Ovary (tissue), 3 donors: ENCODE data around the gene FBRS.
"Not testable (repeated sequence)": the region's sequence is repeated elsewhere in the genome, so short reads cannot be mapped to it uniquely, and the experiment has no call there.

ENCODE experiments used
- POLR2A ChIP-seq: fragments of 450-650 bp; IDR thresholded peaks from one replicate; pipeline ENCODE4 v1.6.1; 2017; ENCODE audit warnings: antibody characterized with exemption, mild to moderate bottlenecking, moderate library complexity
- TF ChIP-seq, protein P1 (sequence below), 3 donors: fragments of 450-650 bp in 2 of 3; fragments of 200-600 bp in 1 of 3; IDR thresholded peaks; one replicate each; pipeline versions ENCODE4 v1.5.1 to v1.8.0; 2016 to 2022; ENCODE audit warnings: antibody characterized with exemption in 3 of 3, mild to moderate bottlenecking in 1 of 3
- donor health status: DM: no; HTN: no; CAD: no.

DNA sequence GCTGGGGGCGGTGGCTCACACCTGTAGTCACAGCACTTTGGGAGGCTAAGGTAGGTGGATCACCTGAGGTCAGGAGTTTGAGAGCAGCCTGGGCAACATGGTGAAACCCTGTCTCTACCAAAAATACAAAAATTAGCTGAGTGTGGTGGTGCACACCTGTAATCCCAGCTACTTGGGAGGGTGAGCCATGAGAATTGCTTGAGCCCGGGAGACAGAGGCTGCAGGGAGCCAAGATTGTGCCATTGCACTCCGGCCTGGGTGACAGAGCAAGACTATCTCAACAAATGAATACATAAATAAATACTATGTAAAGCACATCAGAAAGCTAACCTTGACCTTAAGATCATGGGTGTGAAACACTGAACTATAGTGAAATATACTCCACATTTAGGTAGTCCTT lies 38.4 kb downstream of the FBRS start:
- TF ChIP-seq POLR2A = not testable (repeated sequence)
- TF ChIP-seq, protein P1, sequence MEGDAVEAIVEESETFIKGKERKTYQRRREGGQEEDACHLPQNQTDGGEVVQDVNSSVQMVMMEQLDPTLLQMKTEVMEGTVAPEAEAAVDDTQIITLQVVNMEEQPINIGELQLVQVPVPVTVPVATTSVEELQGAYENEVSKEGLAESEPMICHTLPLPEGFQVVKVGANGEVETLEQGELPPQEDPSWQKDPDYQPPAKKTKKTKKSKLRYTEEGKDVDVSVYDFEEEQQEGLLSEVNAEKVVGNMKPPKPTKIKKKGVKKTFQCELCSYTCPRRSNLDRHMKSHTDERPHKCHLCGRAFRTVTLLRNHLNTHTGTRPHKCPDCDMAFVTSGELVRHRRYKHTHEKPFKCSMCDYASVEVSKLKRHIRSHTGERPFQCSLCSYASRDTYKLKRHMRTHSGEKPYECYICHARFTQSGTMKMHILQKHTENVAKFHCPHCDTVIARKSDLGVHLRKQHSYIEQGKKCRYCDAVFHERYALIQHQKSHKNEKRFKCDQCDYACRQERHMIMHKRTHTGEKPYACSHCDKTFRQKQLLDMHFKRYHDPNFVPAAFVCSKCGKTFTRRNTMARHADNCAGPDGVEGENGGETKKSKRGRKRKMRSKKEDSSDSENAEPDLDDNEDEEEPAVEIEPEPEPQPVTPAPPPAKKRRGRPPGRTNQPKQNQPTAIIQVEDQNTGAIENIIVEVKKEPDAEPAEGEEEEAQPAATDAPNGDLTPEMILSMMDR (IDR thresholded peaks at IDR 0.05) = not testable (repeated sequence)
